Esophagus mucosa (tissue), 1 donor: ENCODE results near the gene PRICKLE2. TPM values are rescaled to one million over a fixed set of nuclear protein-coding genes. Genes with fewer than 3 reads are reported as not detected.

ENCODE experiments used
- ATAC-seq: fragments of 200-7000 bp; cut with Tn5 transposase; one replicate; pipeline ENCODE4 v1.9.1; 2020
- total RNA-seq: library from RNA; stranded (reverse); gene quantifications from one replicate; pipeline ENCODE4 v1.2.4, GENCODE V29; 2023
- donor health status: DM: yes; HTN: yes; CAD: no.

Gene PRICKLE2
- total RNA-seq, 1 donor from 2014 or later = 6.0 TPM

DNA sequence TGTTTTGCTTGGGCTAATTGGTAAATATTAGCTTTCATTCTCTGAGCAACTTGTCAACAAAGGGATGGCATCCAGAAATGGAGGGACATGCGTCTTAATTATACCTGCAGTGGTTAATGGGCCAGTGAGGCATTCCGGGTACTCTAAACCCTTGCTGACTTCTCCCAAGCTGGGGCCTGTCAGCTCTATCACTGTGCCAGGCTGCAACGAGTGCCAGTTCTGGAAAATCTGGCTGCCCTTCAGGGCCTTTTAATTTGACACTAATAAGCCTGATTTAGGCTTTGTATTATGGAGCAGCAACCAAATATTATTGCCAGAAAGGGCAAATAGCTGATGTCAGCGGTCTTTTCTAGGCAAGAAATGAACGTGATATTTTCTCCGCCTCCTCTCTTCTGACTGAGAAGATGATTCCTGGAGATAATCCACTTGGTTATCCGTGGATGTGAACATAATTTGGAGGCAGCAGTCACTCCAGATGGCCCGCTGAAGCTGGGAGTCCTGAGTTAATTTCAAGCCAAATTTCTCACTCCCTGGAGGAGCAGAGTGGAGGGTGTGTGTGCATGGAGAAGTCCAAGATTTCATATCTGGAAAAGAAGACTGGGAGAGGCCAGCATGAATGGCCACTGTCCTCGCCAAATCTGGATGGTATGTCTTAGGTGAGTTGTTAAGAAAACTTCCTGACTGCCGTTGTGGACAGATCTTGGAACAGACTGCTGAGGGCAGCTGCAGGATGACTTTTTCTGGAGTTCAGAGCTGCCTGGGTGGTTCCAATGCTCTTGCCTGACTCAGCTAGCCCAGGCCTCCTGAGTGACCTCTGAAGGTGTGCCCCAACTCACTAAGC, 157.5 kb downstream of the PRICKLE2 start:
- peak; percentile 32 for ATAC-seq

DNA sequence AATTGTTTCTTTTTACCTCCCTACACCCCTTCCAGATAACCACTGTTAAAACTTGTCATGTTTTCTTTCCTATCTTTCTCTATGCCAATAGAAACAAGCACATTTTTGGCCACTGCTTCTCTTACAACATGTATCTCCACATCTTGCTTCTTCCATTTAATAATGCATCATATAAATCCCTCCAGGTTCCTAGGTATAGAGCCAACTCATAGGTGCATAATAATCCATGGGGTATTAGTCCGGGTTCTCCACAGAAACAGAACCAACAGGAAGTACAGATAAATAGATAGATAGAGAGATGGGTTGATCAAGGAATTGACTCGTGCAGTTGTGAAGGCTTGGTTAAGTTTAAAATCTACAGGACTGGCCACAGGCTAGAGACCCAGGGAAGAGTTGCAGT, 160.5 kb downstream of the PRICKLE2 start:
- no peak for ATAC-seq

DNA sequence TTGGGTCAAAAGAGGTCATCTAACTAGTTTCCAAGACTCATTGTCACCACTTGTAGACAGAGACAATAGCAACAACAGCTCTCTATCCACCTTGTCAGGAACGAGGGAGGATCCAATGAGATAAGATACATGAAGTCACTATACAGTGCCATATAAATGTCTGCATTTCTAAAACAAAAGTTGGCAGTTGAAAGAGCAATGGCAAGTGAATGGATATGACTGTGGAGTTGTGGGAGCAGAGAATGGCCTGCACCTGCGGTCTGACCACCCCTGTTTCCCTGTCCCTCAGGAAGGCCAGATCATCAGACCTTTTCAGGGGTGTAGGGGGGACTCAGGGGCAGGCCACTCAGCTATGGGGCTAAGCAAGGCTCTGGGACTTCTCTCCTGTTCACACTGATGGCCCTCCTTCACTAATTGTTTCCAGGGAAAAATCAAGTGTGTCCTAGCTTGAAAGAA, 161.3 kb downstream of the PRICKLE2 start:
- no peak for ATAC-seq

DNA sequence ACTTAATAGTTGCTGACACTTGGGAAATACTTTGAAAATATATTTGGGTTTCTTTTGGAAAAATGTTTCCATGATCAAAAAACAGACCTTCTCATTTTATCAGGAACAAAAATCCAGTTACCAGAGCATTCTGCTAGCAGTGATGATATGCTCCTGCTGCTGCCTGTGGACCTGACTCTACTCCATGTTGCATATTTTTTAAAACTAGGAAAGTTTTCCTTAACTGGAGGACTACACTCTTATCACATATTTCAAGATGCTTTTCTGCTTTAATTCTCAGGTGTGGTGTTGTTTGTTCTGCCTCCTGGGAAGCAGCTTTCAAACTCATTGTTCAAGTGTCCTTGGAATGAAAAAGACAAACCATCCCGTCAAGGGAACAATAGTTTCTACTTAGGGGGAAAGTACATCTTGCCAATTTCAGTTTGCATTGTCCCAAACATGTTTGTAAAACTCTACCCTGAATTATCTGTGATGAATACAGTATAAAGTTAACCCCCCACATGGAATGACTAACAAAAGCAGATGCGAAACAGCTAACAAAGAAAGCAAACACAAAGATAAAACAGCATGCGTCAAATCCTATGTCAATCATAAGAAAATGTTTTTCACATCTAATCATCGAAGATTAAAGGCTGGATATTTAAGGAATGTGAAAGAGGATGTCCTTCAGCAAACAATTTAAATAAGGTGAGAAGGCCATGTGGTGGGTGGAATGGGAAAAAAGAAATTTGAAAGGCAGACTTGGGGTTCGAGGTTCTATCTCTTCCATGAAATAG, 161.9 kb downstream of the PRICKLE2 start:
- ATAC-seq = no peak

DNA sequence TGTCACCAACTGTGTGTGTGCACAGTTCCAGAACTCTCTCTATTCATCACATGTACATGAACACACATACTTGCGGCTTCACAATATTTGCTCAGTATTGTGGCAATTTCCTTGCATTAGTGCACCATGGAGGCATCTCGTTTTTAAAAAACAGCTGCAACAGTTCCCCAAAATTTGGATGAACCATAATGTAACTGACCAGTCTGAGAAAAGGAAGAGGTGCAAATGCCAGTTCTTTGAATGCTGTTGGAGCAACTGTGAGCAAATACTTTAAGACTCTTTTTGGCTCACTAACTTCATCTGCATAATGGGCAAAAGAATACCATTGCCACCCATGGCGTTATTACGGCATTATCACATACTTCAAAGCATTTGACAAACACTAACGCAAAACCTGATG, 163.6 kb downstream of the PRICKLE2 start:
- no peak for ATAC-seq

DNA sequence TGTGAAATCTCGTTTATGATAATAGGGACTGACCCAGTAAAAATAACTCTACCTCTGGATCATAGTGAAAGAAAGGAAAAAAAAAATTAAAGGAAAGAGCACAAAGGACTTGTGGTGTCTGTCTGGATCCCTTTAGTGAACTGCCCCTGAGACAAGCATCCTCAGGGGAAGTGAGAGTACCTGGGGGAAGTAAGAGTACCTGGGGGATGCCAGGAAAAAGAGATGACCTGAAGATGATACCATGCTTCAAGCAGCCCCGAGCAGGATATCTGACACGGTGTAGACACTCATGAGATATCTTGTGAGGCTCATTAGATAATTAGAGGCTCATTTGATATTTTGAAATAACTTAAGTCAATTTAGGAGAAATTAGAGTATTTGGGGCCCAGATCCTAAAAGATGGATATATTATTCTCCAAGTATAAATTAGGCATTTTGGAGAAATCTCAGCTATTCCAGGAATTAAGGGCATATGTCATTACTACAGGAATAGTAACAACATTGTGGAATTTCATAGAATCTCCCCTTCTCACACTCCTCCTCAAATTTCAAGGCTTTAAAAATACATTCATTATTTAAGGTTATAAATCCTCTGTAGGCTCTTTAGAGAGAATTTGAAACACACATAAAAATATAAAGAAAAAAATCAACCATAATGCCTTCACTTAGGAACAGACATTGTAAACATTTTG, 165.6 kb downstream of the PRICKLE2 start:
- ATAC-seq = no peak

DNA sequence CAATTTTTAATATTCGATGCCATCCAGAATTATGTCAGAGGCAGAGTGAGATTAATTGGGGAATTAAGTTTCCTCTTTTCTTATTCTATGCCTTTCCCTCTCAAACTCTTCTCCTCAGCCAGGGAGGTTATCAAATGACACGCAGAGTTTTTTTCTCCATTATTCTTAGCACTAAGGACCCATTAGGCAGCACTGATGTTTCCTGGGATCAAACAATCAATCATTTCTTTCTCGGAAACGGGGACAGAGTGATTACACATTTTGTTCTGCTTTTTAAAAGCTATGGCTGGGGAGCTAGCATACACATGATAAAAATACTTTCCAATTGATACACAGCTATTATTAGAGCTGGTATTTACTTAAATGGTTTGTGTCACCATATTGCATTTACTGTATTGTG, 166.7 kb downstream of the PRICKLE2 start:
- no peak for ATAC-seq

DNA sequence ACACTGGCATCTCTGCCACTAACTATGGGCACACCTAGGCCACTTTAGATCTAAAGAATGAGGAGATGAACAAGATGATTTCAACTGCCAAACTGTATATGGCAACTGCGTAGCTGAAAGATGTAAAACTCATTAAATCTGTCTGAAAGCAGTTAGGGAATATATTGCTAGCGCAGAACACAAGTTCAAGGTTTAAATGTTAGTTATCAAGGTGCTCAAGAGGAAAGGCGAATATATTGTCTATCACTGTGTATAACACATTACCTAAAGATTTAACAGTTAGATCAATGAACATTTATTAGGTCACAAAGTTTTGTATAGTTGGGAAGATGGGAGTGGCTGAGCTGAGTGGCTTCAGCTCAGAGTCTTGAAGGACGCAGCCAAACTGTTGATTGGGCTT, 168.0 kb downstream of the PRICKLE2 start:
- no peak for ATAC-seq

DNA sequence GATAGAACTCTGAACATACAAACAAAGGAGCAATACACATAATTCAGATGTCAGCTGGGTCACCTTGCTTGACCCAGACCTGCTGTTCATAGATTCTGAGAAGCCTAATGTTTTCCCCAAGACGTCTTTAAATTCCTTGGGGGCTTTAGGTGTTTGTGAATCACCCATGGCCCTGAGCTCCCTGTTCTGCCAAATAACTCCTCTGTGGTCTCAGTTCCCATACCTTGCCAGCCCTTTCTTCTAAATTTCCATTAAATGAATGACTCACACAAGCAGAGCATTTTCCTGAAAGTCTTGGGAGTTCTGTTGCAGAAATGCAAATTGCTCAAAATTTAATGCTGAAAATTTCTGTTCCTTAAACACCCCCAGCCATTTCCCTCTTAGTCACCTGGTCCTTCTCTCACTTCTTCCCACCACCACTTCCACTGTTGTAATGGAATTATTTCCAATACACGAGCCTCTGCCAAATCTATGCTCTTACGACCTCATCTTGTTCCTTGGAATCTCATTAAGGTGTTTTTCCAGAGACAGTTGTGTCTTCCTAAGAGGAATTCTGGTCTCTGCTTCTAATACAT, 168.6 kb downstream of the PRICKLE2 start:
- ATAC-seq = no peak

DNA sequence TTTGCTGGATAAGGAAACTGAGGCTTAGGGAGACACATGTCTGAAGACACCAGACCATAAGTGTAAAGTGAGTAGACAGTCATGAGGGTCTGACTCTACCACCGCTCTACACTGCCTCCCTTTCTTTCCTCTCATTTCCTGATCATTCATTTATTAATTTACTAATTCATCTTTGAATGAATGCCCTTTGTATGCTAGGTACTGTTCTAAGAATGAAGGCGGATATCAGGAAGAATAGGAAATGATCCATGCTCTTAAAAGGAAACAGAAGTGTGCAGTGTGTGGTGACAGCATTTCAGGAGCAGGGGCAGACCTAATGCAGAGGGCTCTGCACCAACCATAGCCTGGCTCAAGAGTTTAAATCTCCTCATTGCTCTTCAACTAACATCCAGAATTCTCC, 170.2 kb downstream of the PRICKLE2 start:
- ATAC-seq = no peak

DNA sequence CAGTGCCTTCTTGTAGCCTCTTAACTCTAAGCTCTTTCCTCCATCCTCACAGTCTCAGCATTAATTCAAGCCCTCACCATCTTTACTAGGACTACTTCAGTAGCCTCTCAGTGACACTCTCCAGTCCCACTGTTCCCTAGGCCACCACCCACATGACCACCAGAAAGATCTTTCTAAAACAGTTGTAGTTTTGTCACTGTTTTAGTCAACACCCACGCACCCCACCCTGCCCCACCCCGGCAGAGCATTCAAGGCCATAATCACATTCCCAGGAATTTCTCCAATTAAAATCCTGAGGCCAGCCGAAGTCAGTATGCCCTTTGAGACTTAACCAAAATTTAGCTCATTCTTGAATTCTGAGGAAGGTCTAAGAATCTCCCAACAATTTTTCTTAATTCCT, 170.8 kb downstream of the PRICKLE2 start:
- ATAC-seq = no peak

DNA sequence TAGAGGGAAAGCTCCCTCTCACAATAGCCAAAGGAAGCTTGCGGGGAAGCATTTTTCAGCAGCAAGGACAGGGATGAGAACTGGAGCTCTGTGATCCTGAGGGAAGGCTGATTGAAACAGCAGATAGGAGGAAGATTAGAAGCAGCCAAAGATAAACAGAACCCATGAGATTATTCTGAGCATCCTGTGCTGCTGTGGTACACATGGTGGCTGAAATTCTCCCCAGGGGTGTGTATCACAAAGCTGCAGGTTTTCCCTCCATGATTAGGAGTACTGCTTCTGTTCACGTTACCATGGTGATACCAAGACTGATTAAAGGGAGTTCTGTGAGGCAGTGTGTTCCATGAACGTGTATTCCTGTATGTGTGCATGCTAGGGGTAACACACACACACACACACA, 171.7 kb downstream of the PRICKLE2 start:
- no peak for ATAC-seq

DNA sequence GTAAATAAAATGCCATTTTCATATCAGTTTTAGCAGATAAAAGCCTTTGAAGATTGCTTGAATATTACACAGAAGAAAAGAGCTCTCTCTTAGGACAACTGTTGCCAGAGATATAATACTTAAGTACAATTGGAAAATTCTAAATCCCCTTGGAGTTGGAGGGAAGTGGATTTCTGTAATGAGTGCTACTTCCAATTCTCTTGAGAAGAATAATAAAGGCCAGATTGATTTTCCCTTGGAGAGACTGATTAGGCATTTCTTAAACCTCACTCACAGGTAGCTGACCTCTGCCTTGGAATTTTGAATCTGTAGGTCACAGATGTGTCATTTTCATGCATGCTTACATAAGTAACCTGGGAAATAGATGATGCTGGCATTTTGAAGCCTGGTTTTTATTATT, 172.1 kb downstream of the PRICKLE2 start:
- ATAC-seq = no peak

DNA sequence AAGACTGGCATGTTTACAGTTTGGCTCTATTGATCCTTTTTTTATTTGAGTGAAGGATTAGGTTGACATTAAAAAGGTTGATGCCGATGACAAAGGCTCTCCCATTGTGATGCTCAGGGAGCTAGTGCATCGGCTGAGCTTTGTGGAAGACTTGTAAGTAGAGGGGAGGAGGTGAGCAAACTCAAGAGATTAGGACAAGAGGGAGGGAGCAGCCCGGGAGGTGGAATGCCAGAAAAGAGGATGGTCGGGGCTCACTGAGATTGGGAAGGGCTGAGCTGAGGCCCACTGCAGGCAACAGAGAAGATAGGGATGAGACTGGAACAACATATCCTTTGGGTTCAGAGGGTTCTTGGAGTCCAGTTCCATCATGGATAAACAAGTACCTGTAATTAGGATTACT, 175.4 kb downstream of the PRICKLE2 start:
- no peak for ATAC-seq

DNA sequence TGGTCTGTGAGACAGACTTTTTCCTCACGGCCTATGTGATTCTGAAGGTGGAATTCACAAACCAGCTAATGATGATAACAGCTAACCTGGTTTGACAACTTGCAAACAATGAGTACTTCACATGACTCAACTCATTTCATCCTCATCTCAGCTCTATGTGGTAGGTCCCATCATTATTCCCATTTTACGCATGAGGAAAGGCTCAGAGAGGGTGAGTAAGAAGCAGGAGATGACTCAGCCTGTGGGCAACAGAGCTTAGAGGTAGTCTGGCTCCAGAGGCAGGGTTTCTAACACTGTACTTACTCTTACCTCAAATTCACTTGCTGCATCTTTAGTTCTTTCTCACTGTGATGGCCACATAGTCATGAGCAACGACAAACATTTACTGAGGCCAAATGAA, 176.1 kb downstream of the PRICKLE2 start:
- peak; percentile 96 for ATAC-seq

DNA sequence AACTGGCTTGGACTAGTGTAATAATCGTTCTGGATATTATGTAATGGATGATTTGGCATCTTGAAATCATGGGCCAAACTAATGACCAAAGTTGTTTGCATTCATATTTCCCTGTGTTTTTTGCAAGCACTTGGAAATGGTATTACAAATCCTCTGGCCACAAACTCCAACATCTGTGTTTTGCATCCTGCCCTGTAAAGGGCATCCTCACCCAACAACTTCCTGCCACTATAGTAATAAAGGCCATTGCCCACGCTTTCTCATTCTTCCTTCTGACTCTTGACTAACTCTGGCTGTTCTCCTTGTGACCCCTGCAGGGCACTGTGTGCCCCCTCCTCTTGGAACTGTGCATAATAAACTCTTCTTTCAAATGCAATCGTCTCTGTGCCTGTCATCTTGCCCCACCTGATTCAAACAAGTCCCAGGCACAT, 176.6 kb downstream of the PRICKLE2 start:
- ATAC-seq = no peak

DNA sequence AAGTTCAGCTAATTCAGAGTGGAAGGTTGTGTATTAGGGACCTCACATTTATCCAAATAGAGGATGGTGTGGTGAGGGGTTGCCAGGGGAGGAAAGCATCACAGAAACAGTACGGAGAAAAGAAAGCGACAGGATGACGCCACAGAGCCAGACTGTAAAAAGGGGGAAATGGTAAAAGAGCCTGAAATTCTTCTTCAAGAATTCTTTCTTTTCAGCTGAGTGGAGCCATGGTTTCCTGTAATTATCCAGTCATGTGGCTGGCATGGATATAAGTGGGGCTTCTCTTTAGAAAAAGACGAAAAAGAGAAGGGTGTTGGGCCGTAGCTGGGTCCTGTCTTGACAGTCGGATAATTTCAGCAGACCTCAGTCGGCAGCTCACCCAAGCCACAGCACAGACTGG, 177.5 kb downstream of the PRICKLE2 start:
- ATAC-seq = no peak

DNA sequence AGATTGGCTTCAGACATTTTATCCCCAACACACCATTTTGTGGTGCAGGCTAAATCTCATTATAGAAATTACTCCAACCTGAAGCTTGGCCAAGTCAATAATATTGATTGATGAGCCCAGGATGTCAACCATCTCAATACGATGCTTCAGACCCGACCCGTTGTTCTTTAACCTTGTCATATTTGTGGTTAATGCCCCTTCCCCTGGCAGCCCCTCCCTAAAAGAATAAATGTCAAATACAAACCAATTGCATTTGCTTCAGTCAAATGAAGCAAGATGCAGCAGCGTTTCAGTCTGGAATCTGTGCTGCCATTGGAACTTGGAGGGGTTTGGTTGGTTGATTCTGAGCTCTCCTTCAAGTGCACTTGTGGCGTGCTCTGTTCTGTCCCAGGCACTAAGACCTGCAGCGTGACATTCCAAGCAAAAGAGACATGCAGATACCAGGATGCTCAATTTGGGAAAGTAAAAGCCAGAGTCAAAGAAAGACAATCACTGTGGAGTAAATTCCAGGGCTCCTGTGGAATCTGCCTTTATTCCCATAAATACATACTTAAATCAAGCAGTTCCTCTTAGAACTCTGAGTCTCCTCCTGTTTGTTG, 178.2 kb downstream of the PRICKLE2 start:
- ATAC-seq = no peak

DNA sequence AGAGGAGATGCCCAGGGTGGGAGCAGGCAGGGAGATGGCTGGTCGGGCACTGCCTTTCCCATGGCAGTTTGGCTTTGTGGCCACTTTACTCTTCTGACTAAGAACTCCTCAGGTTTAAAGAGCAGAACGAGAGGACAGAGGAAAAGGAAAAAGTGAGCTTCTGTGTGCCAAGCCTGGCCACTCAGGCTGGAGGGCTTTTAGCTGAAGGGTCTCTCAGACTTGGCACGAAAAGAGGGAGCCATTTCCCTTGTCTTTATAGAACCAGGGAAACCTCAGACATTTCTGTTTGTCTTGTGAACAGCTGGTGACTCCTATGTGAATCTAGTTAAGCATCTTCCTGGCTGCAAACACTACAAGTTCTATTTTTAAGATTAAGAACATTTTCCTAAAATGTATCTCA, 178.7 kb downstream of the PRICKLE2 start:
- ATAC-seq = no peak

DNA sequence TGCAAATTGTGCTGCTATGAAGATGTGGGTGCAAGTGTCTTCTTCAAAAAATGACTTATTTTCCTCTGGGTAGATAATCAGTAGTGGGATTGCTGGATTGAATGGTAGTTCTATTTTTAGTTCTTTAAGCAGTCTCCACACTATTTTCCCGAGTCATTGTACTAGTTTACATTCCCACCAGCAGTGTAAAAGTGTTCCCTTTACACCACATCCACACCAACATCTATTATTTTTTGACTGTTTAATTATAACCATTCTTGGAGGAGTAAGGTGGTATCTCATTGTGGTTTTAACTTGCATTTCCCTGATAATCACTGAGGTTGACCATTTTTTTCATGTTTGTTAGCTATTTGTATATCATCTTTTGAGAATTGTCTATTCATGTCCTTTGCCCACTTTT, 182.3 kb downstream of the PRICKLE2 start:
- no peak for ATAC-seq
